ENCODE data around the gene PXK. TPM values are rescaled to one million over a fixed set of nuclear protein-coding genes. Genes with fewer than 3 reads are reported as not detected.

The PXK gene
- total RNA-seq, 1 donor from 2014 or later, result 32.0 TPM

- peaks cover 4% of the 10 kb centered on the region for H3K9me3 Mint-ChIP-seq (ENCODE audit: low read depth)
- no peak overlapping the region for H3K4me3 Mint-ChIP-seq (ENCODE audit: unreplicated experiment)
- peak overlapping the region; percentile 42 for H3K27ac Mint-ChIP-seq (ENCODE audit: unreplicated experiment)
- no peak for DNase-seq (ENCODE audit: low spot score)
- H3K4me1 Mint-ChIP-seq (ENCODE audit: low read depth), result no peaks in the 10 kb centered on the region
- no peak for TF ChIP-seq CTCF (IDR thresholded peaks at IDR 0.05)
- H3K36me3 Mint-ChIP-seq (ENCODE audit: low read depth), result peaks cover 3% of the 10 kb centered on the region
- H3K27me3 Mint-ChIP-seq (ENCODE audit: low read depth), result no peaks in the 10 kb centered on the region
These were observed 40.9 kb upstream of the PXK start for GRCh38 chr3:58291671-58292338.

- Mint-ChIP-seq H3K36me3 (ENCODE audit: low read depth) (peaks cover 3% of the 10 kb centered on the region), H3K27ac (ENCODE audit: unreplicated experiment) (no peak overlapping the region), H3K4me1 (ENCODE audit: low read depth) (no peaks in the 10 kb centered on the region), H3K4me3 (ENCODE audit: unreplicated experiment) (no peak overlapping the region), H3K27me3 (ENCODE audit: low read depth) (no peaks in the 10 kb centered on the region), H3K9me3 (ENCODE audit: low read depth) (peaks cover 4% of the 10 kb centered on the region)
- DNase-seq (ENCODE audit: low spot score), result no peak
- TF ChIP-seq CTCF (IDR thresholded peaks at IDR 0.05), result no peak
These were observed 39.8 kb upstream of the PXK start for GRCh38 chr3:58292866-58293265.

DNA sequence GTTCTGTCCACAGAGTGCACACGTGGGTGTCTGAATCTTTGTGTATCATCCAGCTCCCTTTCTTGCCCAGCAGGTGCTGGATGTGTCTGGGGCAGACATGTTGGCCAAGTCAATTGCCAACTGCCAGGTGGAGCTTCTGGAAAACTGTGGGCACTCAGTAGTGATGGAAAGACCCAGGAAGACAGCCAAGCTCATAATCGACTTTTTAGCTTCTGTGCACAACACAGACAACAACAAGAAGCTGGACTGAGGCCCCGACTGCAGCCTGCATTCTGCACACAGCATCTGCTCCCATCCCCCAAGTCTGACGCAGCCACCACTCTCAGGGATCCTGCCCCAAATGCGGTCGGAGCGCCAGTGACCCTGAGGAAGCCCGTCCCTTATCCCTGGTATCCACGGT lies 39.2 kb upstream of the PXK start:
- Mint-ChIP-seq H3K27me3 (ENCODE audit: low read depth) (no peaks in the 10 kb centered on the region), H3K4me1 (ENCODE audit: low read depth) (no peaks in the 10 kb centered on the region), H3K27ac (ENCODE audit: unreplicated experiment) (no peak overlapping the region), H3K36me3 (ENCODE audit: low read depth) (peaks cover 3% of the 10 kb centered on the region), H3K4me3 (ENCODE audit: unreplicated experiment) (no peak overlapping the region), H3K9me3 (ENCODE audit: low read depth) (peaks cover 4% of the 10 kb centered on the region)
- no peak for DNase-seq (ENCODE audit: low spot score)
- TF ChIP-seq CTCF (IDR thresholded peaks at IDR 0.05), result no peak

DNA sequence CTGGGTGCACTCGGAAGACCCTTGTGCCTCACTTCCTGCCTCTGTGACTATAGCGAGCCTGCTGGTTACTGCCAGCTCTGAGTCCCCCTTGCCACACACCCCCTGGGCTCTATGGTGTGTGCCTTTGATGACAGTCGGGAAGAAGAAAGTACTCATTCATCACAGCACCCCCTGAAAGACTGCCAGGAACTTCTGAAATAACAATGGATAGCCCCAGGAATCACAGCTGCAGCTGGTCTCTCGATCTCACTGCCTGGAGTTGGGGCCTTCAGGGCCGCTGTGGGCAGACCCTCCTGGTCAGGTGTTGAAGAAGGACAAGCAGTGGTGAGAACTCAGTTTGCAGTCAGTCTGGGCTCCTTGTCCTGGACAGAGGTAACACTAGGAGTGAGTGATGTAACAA lies 36.4 kb upstream of the PXK start:
- Mint-ChIP-seq H3K4me1 (ENCODE audit: low read depth) (no peaks in the 10 kb centered on the region), H3K27me3 (ENCODE audit: low read depth) (no peaks in the 10 kb centered on the region), H3K27ac (ENCODE audit: unreplicated experiment) (no peak overlapping the region), H3K9me3 (ENCODE audit: low read depth) (peaks cover 4% of the 10 kb centered on the region), H3K4me3 (ENCODE audit: unreplicated experiment) (no peak overlapping the region), H3K36me3 (ENCODE audit: low read depth) (peaks cover 3% of the 10 kb centered on the region)
- DNase-seq (ENCODE audit: low spot score), result no peak
- no peak for TF ChIP-seq CTCF (IDR thresholded peaks at IDR 0.05)

- Mint-ChIP-seq H3K27ac (ENCODE audit: unreplicated experiment) (no peak overlapping the region), H3K27me3 (ENCODE audit: low read depth) (no peaks in the 10 kb centered on the region), H3K4me3 (ENCODE audit: unreplicated experiment) (no peak overlapping the region), H3K36me3 (ENCODE audit: low read depth) (peaks cover 3% of the 10 kb centered on the region), H3K9me3 (ENCODE audit: low read depth) (peaks cover 4% of the 10 kb centered on the region), H3K4me1 (ENCODE audit: low read depth) (no peaks in the 10 kb centered on the region)
- DNase-seq (ENCODE audit: low spot score), result no peak
- TF ChIP-seq CTCF (IDR thresholded peaks at IDR 0.05), result no peak
These were observed 35.8 kb upstream of the PXK start for GRCh38 chr3:58296843-58297242.

Data from chondrocyte (in vitro differentiated cells).